Measurements from ENCODE around the gene ARHGAP25.

The ARHGAP25 gene

GRCh38 chr2:68784188-68784587 is 49.6 kb downstream of the ARHGAP25 start:
- no peak for DNase-seq (ENCODE audit: low read depth)
- TF ChIP-seq, protein P1, sequence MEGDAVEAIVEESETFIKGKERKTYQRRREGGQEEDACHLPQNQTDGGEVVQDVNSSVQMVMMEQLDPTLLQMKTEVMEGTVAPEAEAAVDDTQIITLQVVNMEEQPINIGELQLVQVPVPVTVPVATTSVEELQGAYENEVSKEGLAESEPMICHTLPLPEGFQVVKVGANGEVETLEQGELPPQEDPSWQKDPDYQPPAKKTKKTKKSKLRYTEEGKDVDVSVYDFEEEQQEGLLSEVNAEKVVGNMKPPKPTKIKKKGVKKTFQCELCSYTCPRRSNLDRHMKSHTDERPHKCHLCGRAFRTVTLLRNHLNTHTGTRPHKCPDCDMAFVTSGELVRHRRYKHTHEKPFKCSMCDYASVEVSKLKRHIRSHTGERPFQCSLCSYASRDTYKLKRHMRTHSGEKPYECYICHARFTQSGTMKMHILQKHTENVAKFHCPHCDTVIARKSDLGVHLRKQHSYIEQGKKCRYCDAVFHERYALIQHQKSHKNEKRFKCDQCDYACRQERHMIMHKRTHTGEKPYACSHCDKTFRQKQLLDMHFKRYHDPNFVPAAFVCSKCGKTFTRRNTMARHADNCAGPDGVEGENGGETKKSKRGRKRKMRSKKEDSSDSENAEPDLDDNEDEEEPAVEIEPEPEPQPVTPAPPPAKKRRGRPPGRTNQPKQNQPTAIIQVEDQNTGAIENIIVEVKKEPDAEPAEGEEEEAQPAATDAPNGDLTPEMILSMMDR (conservative IDR thresholded peaks at IDR 0.05; ENCODE audit: control insufficient read depth, insufficient read depth, low read depth, low read length): no peak
- no peak overlapping the region for H3K4me3 ChIP-seq (ENCODE audit: control insufficient read depth, low read depth, low read length)

DNA sequence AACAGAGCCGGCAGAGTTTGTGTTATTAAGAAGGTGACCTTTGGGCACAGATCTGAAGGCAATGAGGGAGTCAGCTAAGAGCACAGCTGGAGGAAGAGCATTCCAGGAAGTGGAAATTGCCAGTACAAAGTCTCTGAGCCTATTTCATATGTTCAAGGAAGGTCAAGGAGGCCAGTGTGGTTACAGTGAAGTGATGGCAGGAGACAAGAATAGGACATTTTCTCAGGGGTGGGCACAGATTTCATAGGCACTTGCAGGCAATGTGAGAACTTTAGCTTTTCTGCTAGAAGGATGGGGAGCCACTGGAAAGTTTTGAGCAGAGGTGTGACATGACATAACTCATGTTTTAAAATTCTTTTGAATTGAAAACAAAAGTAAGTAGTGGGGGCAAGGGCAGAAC is 50.3 kb downstream of the ARHGAP25 start:
- H3K4me3 ChIP-seq (ENCODE audit: control insufficient read depth, low read depth, low read length): no peak overlapping the region
- TF ChIP-seq, protein P1 (conservative IDR thresholded peaks at IDR 0.05; ENCODE audit: control insufficient read depth, insufficient read depth, low read depth, low read length): no peak
- no peak for DNase-seq (ENCODE audit: low read depth)

DNA sequence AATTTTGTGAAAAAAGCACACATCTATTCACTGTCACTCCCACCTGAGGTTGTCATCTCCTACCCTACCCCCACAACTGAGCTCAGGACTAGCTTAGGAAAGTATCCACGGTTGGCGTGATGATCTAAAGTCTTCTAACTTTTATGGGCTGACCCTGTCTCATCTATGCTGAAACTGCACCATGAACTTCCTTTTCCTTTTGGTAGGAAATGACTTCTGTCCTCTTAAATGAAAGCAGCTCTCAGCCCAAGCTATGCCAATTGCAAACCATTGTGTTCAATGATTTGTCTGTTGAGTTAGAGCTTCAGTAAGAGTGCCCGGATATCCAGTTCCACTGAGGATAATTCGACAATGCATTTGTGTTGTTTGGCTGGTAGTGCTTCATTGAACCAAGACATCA is 52.7 kb downstream of the ARHGAP25 start:
- no peak overlapping the region for H3K4me3 ChIP-seq (ENCODE audit: control insufficient read depth, low read depth, low read length)
- no peak for DNase-seq (ENCODE audit: low read depth)

DNA sequence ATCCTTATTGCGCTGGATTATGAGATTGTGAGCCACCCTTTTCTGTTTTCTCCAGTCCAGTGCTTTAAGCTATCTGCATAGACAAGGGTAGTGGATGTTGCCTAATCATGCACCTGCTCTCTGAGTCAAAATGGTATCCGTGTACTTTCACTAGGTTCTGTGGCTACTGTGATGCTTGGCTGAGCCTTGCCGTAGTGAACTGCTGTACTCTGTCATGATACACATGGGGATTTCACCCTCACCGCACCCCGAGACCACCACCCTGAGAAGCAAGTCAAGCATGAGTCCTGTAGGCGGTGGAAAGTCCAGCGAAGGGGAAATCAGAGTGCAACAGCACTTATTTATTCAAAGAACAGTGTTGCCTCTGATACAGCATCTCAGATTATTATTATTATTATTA is 55.0 kb downstream of the ARHGAP25 start:
- TF ChIP-seq, protein P1 (conservative IDR thresholded peaks at IDR 0.05; ENCODE audit: control insufficient read depth, insufficient read depth, low read depth, low read length): no peak
- H3K4me3 ChIP-seq (ENCODE audit: control insufficient read depth, low read depth, low read length): no peak overlapping the region
- no peak for DNase-seq (ENCODE audit: low read depth)

More for the DNA sequence above, 52.7 kb downstream of the ARHGAP25 start:
- TF ChIP-seq, protein P1 (conservative IDR thresholded peaks at IDR 0.05; ENCODE audit: control insufficient read depth, insufficient read depth, low read depth, low read length): no peak

DNA sequence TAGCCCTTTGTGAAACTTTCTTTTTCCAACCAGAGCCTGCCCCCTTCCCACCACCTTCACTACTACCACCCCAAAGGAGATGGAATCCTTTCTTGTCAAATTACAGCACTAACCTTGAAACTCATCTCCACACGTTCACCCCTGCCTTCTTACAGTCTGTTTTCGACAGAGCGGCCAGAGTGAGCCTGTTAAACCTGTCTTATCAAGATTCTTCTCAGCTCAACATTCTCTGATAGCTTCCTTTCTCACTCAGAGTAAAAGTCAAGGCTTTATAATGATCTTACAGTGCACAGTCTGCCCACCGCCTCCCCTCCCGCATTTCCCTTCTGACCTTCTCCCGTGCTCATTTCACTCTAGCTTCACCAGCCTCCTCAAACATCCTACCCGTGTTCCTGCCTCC is 56.0 kb downstream of the ARHGAP25 start:
- H3K4me3 ChIP-seq (ENCODE audit: control insufficient read depth, low read depth, low read length): no peak overlapping the region
- TF ChIP-seq, protein P1 (conservative IDR thresholded peaks at IDR 0.05; ENCODE audit: control insufficient read depth, insufficient read depth, low read depth, low read length): no peak
- no peak for DNase-seq (ENCODE audit: low read depth)

DNA sequence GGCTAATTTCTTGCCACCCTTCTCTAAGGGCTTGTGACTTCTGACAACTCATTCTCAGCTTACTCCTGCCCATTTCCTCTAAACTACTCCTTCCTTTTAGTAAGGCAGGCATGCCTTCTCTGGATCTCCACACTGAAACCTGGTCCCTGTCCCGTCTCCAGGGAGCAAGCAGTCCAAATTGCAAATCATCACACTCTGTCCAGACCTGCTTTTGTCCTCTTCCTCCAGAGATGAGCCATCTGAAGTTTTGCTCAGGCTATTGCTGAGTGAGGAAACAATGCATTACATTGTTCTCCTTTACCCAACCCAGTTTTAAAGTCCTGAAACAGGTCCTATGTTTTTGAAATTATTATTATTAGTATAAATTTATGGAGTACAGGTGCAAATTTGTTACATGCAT is 57.3 kb downstream of the ARHGAP25 start:
- no peak overlapping the region for H3K4me3 ChIP-seq (ENCODE audit: control insufficient read depth, low read depth, low read length)
- no peak for DNase-seq (ENCODE audit: low read depth)
- TF ChIP-seq, protein P1 (conservative IDR thresholded peaks at IDR 0.05; ENCODE audit: control insufficient read depth, insufficient read depth, low read depth, low read length): no peak

DNA sequence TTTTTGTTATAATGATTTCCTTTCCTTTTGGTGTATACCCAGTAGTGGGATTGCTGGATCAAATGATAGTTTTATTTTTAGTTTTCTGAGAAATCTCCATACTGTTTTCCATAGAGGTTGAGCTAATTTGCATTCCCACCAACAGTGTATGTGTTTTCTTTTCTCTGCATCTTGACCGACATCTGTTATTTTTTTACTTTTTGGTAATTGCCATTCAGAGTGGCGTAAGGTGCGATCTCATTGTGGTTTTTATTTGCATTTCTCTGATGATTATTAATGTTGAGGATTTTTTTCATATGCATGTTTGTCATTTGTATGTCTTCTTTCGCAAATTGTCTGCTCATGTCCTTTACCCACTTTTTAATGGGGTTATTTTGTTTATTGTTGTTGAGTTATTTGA is 58.1 kb downstream of the ARHGAP25 start:
- DNase-seq (ENCODE audit: low read depth): no peak
- no peak overlapping the region for H3K4me3 ChIP-seq (ENCODE audit: control insufficient read depth, low read depth, low read length)
- TF ChIP-seq, protein P1 (conservative IDR thresholded peaks at IDR 0.05; ENCODE audit: control insufficient read depth, insufficient read depth, low read depth, low read length): no peak

Measured in fibroblast of mammary gland (primary cell).